Measurements from ENCODE around the gene IFT25.

DNA sequence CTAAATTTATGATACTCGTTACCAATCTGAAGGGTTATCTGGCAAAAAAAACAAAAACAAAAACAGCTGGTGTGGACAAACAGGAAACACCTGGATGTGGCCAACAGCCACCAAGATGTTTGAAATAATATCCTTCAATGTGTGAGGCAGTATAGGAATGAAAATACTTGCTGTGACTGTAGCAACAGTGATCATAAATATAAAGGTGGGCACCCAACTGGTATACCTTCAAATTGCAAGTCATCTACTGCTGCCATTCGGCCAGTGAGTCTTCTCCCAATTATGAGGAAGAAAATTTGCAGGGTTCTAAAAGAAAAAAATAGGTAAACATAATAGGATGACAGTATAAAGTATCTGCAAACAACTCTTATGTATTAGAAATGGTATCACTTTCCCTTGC is 56.8 kb downstream of the IFT25 start:
- TF ChIP-seq, protein P1, sequence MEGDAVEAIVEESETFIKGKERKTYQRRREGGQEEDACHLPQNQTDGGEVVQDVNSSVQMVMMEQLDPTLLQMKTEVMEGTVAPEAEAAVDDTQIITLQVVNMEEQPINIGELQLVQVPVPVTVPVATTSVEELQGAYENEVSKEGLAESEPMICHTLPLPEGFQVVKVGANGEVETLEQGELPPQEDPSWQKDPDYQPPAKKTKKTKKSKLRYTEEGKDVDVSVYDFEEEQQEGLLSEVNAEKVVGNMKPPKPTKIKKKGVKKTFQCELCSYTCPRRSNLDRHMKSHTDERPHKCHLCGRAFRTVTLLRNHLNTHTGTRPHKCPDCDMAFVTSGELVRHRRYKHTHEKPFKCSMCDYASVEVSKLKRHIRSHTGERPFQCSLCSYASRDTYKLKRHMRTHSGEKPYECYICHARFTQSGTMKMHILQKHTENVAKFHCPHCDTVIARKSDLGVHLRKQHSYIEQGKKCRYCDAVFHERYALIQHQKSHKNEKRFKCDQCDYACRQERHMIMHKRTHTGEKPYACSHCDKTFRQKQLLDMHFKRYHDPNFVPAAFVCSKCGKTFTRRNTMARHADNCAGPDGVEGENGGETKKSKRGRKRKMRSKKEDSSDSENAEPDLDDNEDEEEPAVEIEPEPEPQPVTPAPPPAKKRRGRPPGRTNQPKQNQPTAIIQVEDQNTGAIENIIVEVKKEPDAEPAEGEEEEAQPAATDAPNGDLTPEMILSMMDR (IDR thresholded peaks at IDR 0.05; ENCODE audit: poor library complexity): no peak
- TF ChIP-seq EZH2 (IDR thresholded peaks at IDR 0.05; ENCODE audit: borderline replicate concordance): no peak
